ENCODE measurements around the gene SMC6. TPM values are rescaled to one million over a fixed set of nuclear protein-coding genes. Genes with fewer than 3 reads are reported as not detected.

The SMC6 gene
- total RNA-seq, 6 experiments from 2014 or later, result 13.4 to 17.6 (median 16.6) TPM

- H3K4me3 Mint-ChIP-seq, result peak overlapping the region; percentile 93
- H3K9me3 Mint-ChIP-seq, result no peaks in the 10 kb centered on the region
- DNase-seq, result peak; percentile 17
- TF ChIP-seq, protein P1, sequence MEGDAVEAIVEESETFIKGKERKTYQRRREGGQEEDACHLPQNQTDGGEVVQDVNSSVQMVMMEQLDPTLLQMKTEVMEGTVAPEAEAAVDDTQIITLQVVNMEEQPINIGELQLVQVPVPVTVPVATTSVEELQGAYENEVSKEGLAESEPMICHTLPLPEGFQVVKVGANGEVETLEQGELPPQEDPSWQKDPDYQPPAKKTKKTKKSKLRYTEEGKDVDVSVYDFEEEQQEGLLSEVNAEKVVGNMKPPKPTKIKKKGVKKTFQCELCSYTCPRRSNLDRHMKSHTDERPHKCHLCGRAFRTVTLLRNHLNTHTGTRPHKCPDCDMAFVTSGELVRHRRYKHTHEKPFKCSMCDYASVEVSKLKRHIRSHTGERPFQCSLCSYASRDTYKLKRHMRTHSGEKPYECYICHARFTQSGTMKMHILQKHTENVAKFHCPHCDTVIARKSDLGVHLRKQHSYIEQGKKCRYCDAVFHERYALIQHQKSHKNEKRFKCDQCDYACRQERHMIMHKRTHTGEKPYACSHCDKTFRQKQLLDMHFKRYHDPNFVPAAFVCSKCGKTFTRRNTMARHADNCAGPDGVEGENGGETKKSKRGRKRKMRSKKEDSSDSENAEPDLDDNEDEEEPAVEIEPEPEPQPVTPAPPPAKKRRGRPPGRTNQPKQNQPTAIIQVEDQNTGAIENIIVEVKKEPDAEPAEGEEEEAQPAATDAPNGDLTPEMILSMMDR (IDR thresholded peaks at IDR 0.05), result no peak
- peaks cover 4% of the 10 kb centered on the region; the same call in 1 of the 2 replicates for H3K36me3 Mint-ChIP-seq (ENCODE audit: low read depth)
- no peaks in the 10 kb centered on the region for H3K27me3 Mint-ChIP-seq (ENCODE audit: insufficient read depth)
- peak overlapping the region; percentile 83 for H3K27ac Mint-ChIP-seq
- H3K4me1 Mint-ChIP-seq (ENCODE audit: low read depth), result peaks cover 64% of the 10 kb centered on the region
These were observed 3.1 kb upstream of the SMC6 start for GRCh38 chr2:17756668-17757067.

- no peak for DNase-seq
- Mint-ChIP-seq H3K9me3 (no peaks in the 10 kb centered on the region), H3K27ac (peak overlapping the region; percentile 93), H3K27me3 (ENCODE audit: insufficient read depth) (no peaks in the 10 kb centered on the region), H3K4me3 (peak overlapping the region; percentile 93), H3K4me1 (ENCODE audit: low read depth) (peaks cover 75% of the 10 kb centered on the region), H3K36me3 (ENCODE audit: low read depth) (peaks cover 4% of the 10 kb centered on the region; the same call in 1 of the 2 replicates)
- TF ChIP-seq, protein P1 (IDR thresholded peaks at IDR 0.05), result no peak
These were observed 1.3 kb upstream of the SMC6 start for GRCh38 chr2:17754773-17755425.

- no peak for DNase-seq
- H3K4me3 Mint-ChIP-seq, result peak overlapping the region; percentile 93
- peaks cover 68% of the 10 kb centered on the region for H3K4me1 Mint-ChIP-seq (ENCODE audit: low read depth)
- peak overlapping the region; percentile 93 for H3K27ac Mint-ChIP-seq
- TF ChIP-seq, protein P1 (IDR thresholded peaks at IDR 0.05), result no peak
- peaks cover 4% of the 10 kb centered on the region; the same call in 1 of the 2 replicates for H3K36me3 Mint-ChIP-seq (ENCODE audit: low read depth)
- H3K27me3 Mint-ChIP-seq (ENCODE audit: insufficient read depth), result no peaks in the 10 kb centered on the region
- no peaks in the 10 kb centered on the region for H3K9me3 Mint-ChIP-seq
These were observed 463 bp downstream of the SMC6 start for GRCh38 chr2:17752892-17753802.

GRCh38 chr2:17752246-17752645, 1.4 kb downstream of the SMC6 start:
- H3K4me3 Mint-ChIP-seq, result peak overlapping the region; percentile 93
- DNase-seq, result no peak

GRCh38 chr2:17749753-17750438, 3.7 kb downstream of the SMC6 start:
- peak overlapping the region; percentile 16; the same call in 1 of the 2 replicates for H3K4me3 Mint-ChIP-seq
- DNase-seq, result no peak
- peaks cover 6% of the 10 kb centered on the region for H3K36me3 Mint-ChIP-seq (ENCODE audit: low read depth)
- H3K4me1 Mint-ChIP-seq (ENCODE audit: low read depth), result peaks cover 44% of the 10 kb centered on the region
- peak overlapping the region; percentile 28 for H3K27ac Mint-ChIP-seq
- H3K9me3 Mint-ChIP-seq, result no peaks in the 10 kb centered on the region
- TF ChIP-seq, protein P1 (IDR thresholded peaks at IDR 0.05), result no peak
- no peaks in the 10 kb centered on the region for H3K27me3 Mint-ChIP-seq (ENCODE audit: insufficient read depth)

More at GRCh38 chr2:17752246-17752645, 1.4 kb downstream of the SMC6 start:
- H3K27me3 Mint-ChIP-seq (ENCODE audit: insufficient read depth), result no peaks in the 10 kb centered on the region
- peak overlapping the region; percentile 90 for H3K27ac Mint-ChIP-seq
- no peaks in the 10 kb centered on the region for H3K9me3 Mint-ChIP-seq
- H3K4me1 Mint-ChIP-seq (ENCODE audit: low read depth), result peaks cover 67% of the 10 kb centered on the region
- TF ChIP-seq, protein P1 (IDR thresholded peaks at IDR 0.05), result no peak
- H3K36me3 Mint-ChIP-seq (ENCODE audit: low read depth), result peaks cover 4% of the 10 kb centered on the region; the same call in 1 of the 2 replicates
